NT2/D1 (cell line): ENCODE measurements around the gene PDZD4.

Experiments
- SUZ12 ChIP-seq: IDR thresholded peaks from 2 replicates; pipeline ENCODE4 v1.6.1; 2011; ENCODE audit not compliant: insufficient read length, insufficient read depth; ENCODE audit errors: extremely low read depth
- YY1 ChIP-seq: IDR thresholded peaks from 2 replicates; pipeline ENCODE4 v1.6.1; 2011; ENCODE audit not compliant: insufficient read length, insufficient read depth
- ZNF274 ChIP-seq: IDR thresholded peaks from 2 replicates; pipeline ENCODE4 v1.6.1; 2011; ENCODE audit warnings: mild to moderate bottlenecking, low read depth, low read length

DNA sequence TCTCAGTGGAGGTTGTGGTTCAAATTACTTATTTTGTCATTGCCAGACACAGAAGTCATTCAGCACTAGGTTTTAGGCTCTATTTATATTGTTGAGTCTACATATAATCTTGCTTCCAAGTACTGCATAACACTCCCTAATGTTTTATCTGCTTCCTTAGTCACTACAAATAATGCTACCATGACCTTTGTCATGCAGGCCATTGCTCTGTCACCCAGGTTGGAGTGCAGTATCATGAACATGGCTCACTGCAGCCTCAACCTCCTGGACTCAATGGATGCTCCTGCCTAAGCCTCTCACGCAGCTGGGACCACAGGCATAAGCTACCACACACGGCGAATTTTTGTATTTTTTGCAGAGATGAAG is 23.5 kb upstream of the PDZD4 start:
- TF ChIP-seq YY1 (no peak), ZNF274 (no peak), SUZ12 (no peak)
